Endothelial cell of umbilical vein (primary cell): ENCODE measurements around the gene RACGAP1. TPM values are rescaled to one million over a fixed set of nuclear protein-coding genes. Genes with fewer than 3 reads are reported as not detected.

Source experiments
- BruUV-seq: library from RNA; stranded (reverse); fragments of 400-500 nt; replicated peaks from 2 replicates; lab custom pipeline; 2021; lab: Mats Ljungman, UMichigan
- CTCF ChIA-PET: fragments of 300-600, 350-600 bp; sonication (Branson Sonifier 250); formaldehyde crosslinking; loops from one replicate; lab custom pipeline; 2021; ENCODE audit warnings: antibody characterized with exemption, inconsistent platforms; lab: Charles Lee
- POLR2A ChIA-PET: fragments of 300-600, 350-600 bp; sonication (Branson Sonifier 250); formaldehyde crosslinking; loops from one replicate; lab custom pipeline; 2021; ENCODE audit warnings: antibody characterized with exemption, inconsistent platforms; lab: Charles Lee
- DNase-seq: peaks from one replicate; pipeline ENCODE4 v3.0.0-alpha.2; 2011; ENCODE audit warnings: low read depth, low spot score
- FAIRE-seq: peaks from 2 replicates; lab custom pipeline; 2011; peaks lifted over from hg19 to GRCh38; lab: Jason Lieb, UNC
- H2AFZ ChIP-seq: 2 replicates; pipeline ENCODE4 v1.6.0; 2012; ENCODE audit warnings: low read depth, low read length, control low read depth, inconsistent platforms
- H3K27ac ChIP-seq: 2 replicates; pipeline ENCODE4 v1.5.1; 2011; ENCODE audit warnings: low read depth, mild to moderate bottlenecking, control low read depth, low read length, moderate library complexity; ENCODE audit not compliant: insufficient read depth
- H3K27me3 ChIP-seq, 2 experiments: 2 replicates each; pipeline versions ENCODE4 v1.6.0 to v1.6.1; 2011; ENCODE audit warnings: low read length in 2 of 2, mixed read lengths in 1 of 2; ENCODE audit not compliant: control insufficient read depth in 2 of 2, insufficient read depth in 2 of 2
- H3K36me3 ChIP-seq, 2 experiments: 2 replicates in 1 of 2; 3 replicates in 1 of 2; pipeline ENCODE4 v1.5.1; 2011; ENCODE audit warnings: low read length in 2 of 2, mild to moderate bottlenecking in 1 of 2, moderate library complexity in 1 of 2; ENCODE audit not compliant: control insufficient read depth in 2 of 2, insufficient read depth in 2 of 2; ENCODE audit errors: extremely low read depth in 1 of 2
- H3K4me1 ChIP-seq: 3 replicates; pipeline ENCODE4 v1.5.1; 2011; ENCODE audit warnings: mild to moderate bottlenecking, low read length; ENCODE audit not compliant: control insufficient read depth, insufficient read depth; ENCODE audit errors: extremely low read depth
- H3K4me2 ChIP-seq: 2 replicates; pipeline ENCODE4 v1.6.1; 2011; ENCODE audit warnings: low read length, control low read depth, mixed read lengths; ENCODE audit not compliant: insufficient read depth
- H3K4me3 ChIP-seq, 3 experiments: fragments of 200-600 bp in 1 of 3; sonication (generic), shearing (Covaris generic) in 1 of 3; replicated peaks in 1 of 3; 2 replicates each; pipeline ENCODE4 v1.5.1; 2011 to 2016; ENCODE audit warnings: control low read depth in 3 of 3, low read length in 3 of 3, mild to moderate bottlenecking in 2 of 3, inconsistent platforms in 1 of 3, low read depth in 1 of 3, moderate library complexity in 1 of 3; ENCODE audit not compliant: insufficient read depth in 1 of 3
- H3K79me2 ChIP-seq: 2 replicates; pipeline ENCODE4 v1.6.0; 2012; ENCODE audit warnings: low read length, inconsistent platforms; ENCODE audit not compliant: control insufficient read depth, insufficient read depth
- H3K9ac ChIP-seq: replicated peaks from 2 replicates; pipeline ENCODE3; 2011; ENCODE audit warnings: low read length, control low read depth; ENCODE audit not compliant: insufficient read depth; ENCODE audit errors: extremely low read depth
- H3K9me1 ChIP-seq: replicated peaks from 3 replicates; pipeline ENCODE4 v1.6.0; 2011; ENCODE audit warnings: mild to moderate bottlenecking, low read length; ENCODE audit not compliant: control insufficient read depth, insufficient read depth; ENCODE audit errors: extremely low read depth
- H3K9me3 ChIP-seq: replicated peaks from 2 replicates; pipeline ENCODE4 v1.5.1; 2012; ENCODE audit warnings: low read length, inconsistent platforms; ENCODE audit not compliant: control insufficient read depth, insufficient read depth
- H4K20me1 ChIP-seq: replicated peaks from 2 replicates; pipeline ENCODE3; 2011; ENCODE audit warnings: mild to moderate bottlenecking, low read length; ENCODE audit not compliant: control insufficient read depth, insufficient read depth; ENCODE audit errors: extremely low read depth
- CTCF ChIP-seq, 2 donors: IDR thresholded peaks; 1 replicate in 1 of 2; 2 replicates in 1 of 2; pipeline ENCODE4 v1.5.1; 2011; ENCODE audit warnings: low read length in 2 of 2, mild to moderate bottlenecking in 2 of 2, moderate library complexity in 2 of 2, control low read depth in 1 of 2, inconsistent platforms in 1 of 2, low read depth in 1 of 2; ENCODE audit not compliant: insufficient read depth in 1 of 2; ENCODE audit errors: extremely low read depth in 1 of 2
- EZH2 ChIP-seq: IDR thresholded peaks from 2 replicates; pipeline ENCODE4 v1.6.1; 2012; ENCODE audit warnings: borderline replicate concordance, low read depth, mild to moderate bottlenecking, moderate library complexity, low read length, inconsistent platforms; ENCODE audit not compliant: severe bottlenecking
- FOS ChIP-seq: IDR thresholded peaks from 2 replicates; pipeline ENCODE4 v1.6.1; 2011; ENCODE audit warnings: mild to moderate bottlenecking, low read length, moderate library complexity, borderline replicate concordance; ENCODE audit not compliant: insufficient read depth
- GATA2 ChIP-seq: IDR thresholded peaks from 2 replicates; pipeline ENCODE4 v1.7.0; 2011; ENCODE audit warnings: low read depth, mild to moderate bottlenecking, moderate library complexity, mixed read lengths, low read length; ENCODE audit not compliant: insufficient read length, insufficient read depth
- JUN ChIP-seq: IDR thresholded peaks from 2 replicates; pipeline ENCODE4 v1.6.1; 2011; ENCODE audit warnings: borderline replicate concordance, low read depth; ENCODE audit not compliant: insufficient read length, insufficient read depth
- MYC ChIP-seq: IDR thresholded peaks from one replicate; pipeline ENCODE4 v1.6.1; 2011; ENCODE audit warnings: mild to moderate bottlenecking, low read depth, low read length
- POLR2A ChIP-seq: IDR thresholded peaks from 2 replicates; pipeline ENCODE4 v1.6.1; 2012; ENCODE audit warnings: low read depth, mild to moderate bottlenecking, control low read depth, low read length
- POLR2AphosphoS5 ChIP-seq: IDR thresholded peaks from 2 replicates; pipeline ENCODE4 v1.6.1; 2012; ENCODE audit warnings: low read depth, mild to moderate bottlenecking, control low read depth, low read length, moderate library complexity; ENCODE audit not compliant: insufficient read depth
- dilution Hi-C: fragments of 300-500 bp; cut with MboI; formaldehyde crosslinking; loops from one replicate; pipeline ENCODE4 v1.15.0; 2019; ENCODE audit warnings: low sequenced_read_pairs; ENCODE audit not compliant: extremely low pct_ligation_motif_present
- intact Hi-C: fragments of 100-400 bp; cut with micrococcal nuclease; formaldehyde crosslinking; loops from one replicate; pipeline ENCODE4 v1.10.0; 2022
- polyA plus RNA-seq, 4 experiments: library from polyadenylated mRNA; depleted of rRNA in 3 of 4; stranded (reverse) in 3 of 4; unstranded in 1 of 4; fragments of >200 nt; gene quantifications; 2 replicates each; pipeline versions ENCODE4 v1.2.1 to v1.2.3, GENCODE V29; 2011 to 2012; ENCODE audit warnings: missing spikeins in 1 of 4
- total RNA-seq: library from RNA; stranded (reverse); gene quantifications from 2 replicates; pipeline ENCODE4 v1.2.3, GENCODE V29; 2021
- TF ChIP-seq, protein P1 (sequence below): IDR thresholded peaks from 2 replicates; pipeline ENCODE4 v1.6.1; 2011; ENCODE audit not compliant: insufficient read depth, insufficient read length

Gene RACGAP1
- total and polyA plus RNA-seq, 2 donors (not counting 3 experiments of a cell fraction or from before 2014, with no cell fraction given): 16.5 to 56.3 TPM

GRCh38 chr12:50038336-50038735, 13.0 kb upstream of the RACGAP1 start:
- Histone ChIP-seq H3K4me3 (no peak overlapping the region), H3K9me1 (no peaks in the 10 kb centered on the region), H3K9me3 (no peaks in the 10 kb centered on the region), H3K27ac (no peak overlapping the region), H4K20me1 (no peaks in the 10 kb centered on the region), H3K9ac (no peak overlapping the region), H3K4me2 (no peak overlapping the region), H3K36me3 (no peaks in the 10 kb centered on the region), H3K27me3 (peaks cover 2 to 6% of the 10 kb centered on the region in 2 experiments), H3K4me1 (no peaks in the 10 kb centered on the region), H2AFZ (no peak overlapping the region), H3K79me2 (no peaks in the 10 kb centered on the region)
- DNase-seq: no peak
- dilution Hi-C loops: no loop called here
- ChIA-PET CTCF (interaction anchor here (0.7 to 6.7 kb wide), 28 partner anchors 9 to 394 kb away, joined by 3 to 191 read pairs (median 6); partner anchors contain the start of genes AQP6, CERS5 and RACGAP1), POLR2A (no interaction called here)
- no TSS peak for BruUV-seq
- TF ChIP-seq FOS (no peak), JUN (no peak), POLR2AphosphoS5 (no peak), EZH2 (no peak), POLR2A (no peak), MYC (no peak), GATA2 (no peak), CTCF (IDR thresholded peaks at IDR 0.05; ENCODE audit: extremely low read depth in 1 of 2, insufficient read depth in 1 of 2, low read depth in 1 of 2, low read length in 2 of 2) (no peak)
- TF ChIP-seq, protein P1, sequence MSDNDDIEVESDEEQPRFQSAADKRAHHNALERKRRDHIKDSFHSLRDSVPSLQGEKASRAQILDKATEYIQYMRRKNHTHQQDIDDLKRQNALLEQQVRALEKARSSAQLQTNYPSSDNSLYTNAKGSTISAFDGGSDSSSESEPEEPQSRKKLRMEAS: no peak
- intact Hi-C loops: loop anchor here (5.0 kb wide), 1 partner anchor 171 kb away; no protein-coding TSS in a partner anchor
- FAIRE-seq: no peak
